ENCODE measurements around the gene ADAP2.
"Not testable (repeated sequence)": the region's sequence is repeated elsewhere in the genome, so short reads cannot be mapped to it uniquely, and the experiment has no call there.

ADAP2 gene

GRCh38 chr17:30921544-30922196 lies at the start of gene ADAP2:
ADAP2 (plus strand) TSS chr17:30921945; CDS start chr17:30922015, 70 bp downstream.
- peak in 1 of 2 experiments; percentile 30 for DNase-seq

GRCh38 chr17:30886187-30886586 lies 35.6 kb upstream of the ADAP2 start:
- DNase-seq: no peak

- no peak for DNase-seq
Observed at GRCh38 chr17:30894236-30894635, 27.5 kb upstream of the ADAP2 start.

- no peak for DNase-seq
Observed at GRCh38 chr17:30897311-30897710, 24.4 kb upstream of the ADAP2 start.

GRCh38 chr17:30905742-30906100 lies 16.0 kb upstream of the ADAP2 start:
- no peak for DNase-seq

- peak; percentile 40 to 50 for DNase-seq
Observed at GRCh38 chr17:30906101-30906911, 15.4 kb upstream of the ADAP2 start, which contains the start of gene TEFM. TEFM (minus strand) TSS chr17:30906238; CDS start chr17:30906198, 40 bp downstream.

GRCh38 chr17:30908717-30909420 lies 12.9 kb upstream of the ADAP2 start:
- no peak for DNase-seq

- DNase-seq: not testable (repeated sequence)
Observed at GRCh38 chr17:30910151-30910550, 11.6 kb upstream of the ADAP2 start.

GRCh38 chr17:30913955-30914354 lies 7.8 kb upstream of the ADAP2 start:
- no peak for DNase-seq

GRCh38 chr17:30915833-30916611 lies 5.7 kb upstream of the ADAP2 start:
- DNase-seq: no peak

- no peak for DNase-seq
Observed at GRCh38 chr17:30917050-30917449, 4.7 kb upstream of the ADAP2 start.

- no peak for DNase-seq
Observed at GRCh38 chr17:30920282-30920681, 1.5 kb upstream of the ADAP2 start.

GRCh38 chr17:30920683-30921543 lies 832 bp upstream of the ADAP2 start:
- DNase-seq: no peak

- no peak for DNase-seq
Observed at GRCh38 chr17:30922235-30923030, 688 bp downstream of the ADAP2 start.

- no peak for DNase-seq
Observed at GRCh38 chr17:30924341-30924740, 2.6 kb downstream of the ADAP2 start.

- no peak for DNase-seq
Observed at GRCh38 chr17:30926516-30926915, 4.8 kb downstream of the ADAP2 start.

- no peak for DNase-seq
Observed at GRCh38 chr17:30927756-30928155, 6.0 kb downstream of the ADAP2 start.

GRCh38 chr17:30928584-30928983 lies 6.8 kb downstream of the ADAP2 start:
- no peak for DNase-seq

- no peak for DNase-seq
Observed at GRCh38 chr17:30929081-30929633, 7.4 kb downstream of the ADAP2 start.

GRCh38 chr17:30929861-30930260 lies 8.1 kb downstream of the ADAP2 start:
- DNase-seq: not testable (repeated sequence)

- DNase-seq: no peak
Observed at GRCh38 chr17:30930495-30930894, 8.8 kb downstream of the ADAP2 start.

Measured in AML-193 (cell line).